Measurements from ENCODE around the gene OR9A4. TPM values are rescaled to one million over a fixed set of nuclear protein-coding genes. Genes with fewer than 3 reads are reported as not detected.

OR9A4 gene
- total RNA-seq, 4 donors from 2014 or later = 0.21 to 0.49 TPM; not detected in 2

DNA sequence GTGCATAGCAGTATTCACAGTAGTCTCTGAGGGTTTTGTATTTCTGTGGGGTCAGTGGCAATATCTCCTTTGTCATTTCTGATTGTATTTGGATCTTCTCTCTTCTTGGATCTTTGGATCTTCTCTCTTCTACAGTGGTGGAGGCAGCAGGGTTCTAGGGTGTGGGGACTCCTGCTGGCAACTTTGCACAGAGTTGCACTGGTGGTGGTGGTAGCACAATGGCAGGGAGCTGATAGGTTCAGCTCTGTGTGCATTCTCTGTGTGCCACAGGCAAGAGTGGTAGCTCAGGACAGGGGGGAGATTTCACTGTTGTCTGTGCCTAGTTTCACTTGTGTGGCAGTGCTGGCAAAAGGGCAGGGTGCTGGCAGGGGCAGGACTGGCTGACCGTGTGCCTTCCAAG is 39.8 kb upstream of the OR9A4 start:
- H3K4me3 ChIP-seq = no peak overlapping the region
- H3K4me1 ChIP-seq = no peaks in the 10 kb centered on the region
- H3K27ac ChIP-seq = no peak overlapping the region
- no peaks in the 10 kb centered on the region for H3K36me3 ChIP-seq
- no peak for DNase-seq
- TF ChIP-seq, protein P1, sequence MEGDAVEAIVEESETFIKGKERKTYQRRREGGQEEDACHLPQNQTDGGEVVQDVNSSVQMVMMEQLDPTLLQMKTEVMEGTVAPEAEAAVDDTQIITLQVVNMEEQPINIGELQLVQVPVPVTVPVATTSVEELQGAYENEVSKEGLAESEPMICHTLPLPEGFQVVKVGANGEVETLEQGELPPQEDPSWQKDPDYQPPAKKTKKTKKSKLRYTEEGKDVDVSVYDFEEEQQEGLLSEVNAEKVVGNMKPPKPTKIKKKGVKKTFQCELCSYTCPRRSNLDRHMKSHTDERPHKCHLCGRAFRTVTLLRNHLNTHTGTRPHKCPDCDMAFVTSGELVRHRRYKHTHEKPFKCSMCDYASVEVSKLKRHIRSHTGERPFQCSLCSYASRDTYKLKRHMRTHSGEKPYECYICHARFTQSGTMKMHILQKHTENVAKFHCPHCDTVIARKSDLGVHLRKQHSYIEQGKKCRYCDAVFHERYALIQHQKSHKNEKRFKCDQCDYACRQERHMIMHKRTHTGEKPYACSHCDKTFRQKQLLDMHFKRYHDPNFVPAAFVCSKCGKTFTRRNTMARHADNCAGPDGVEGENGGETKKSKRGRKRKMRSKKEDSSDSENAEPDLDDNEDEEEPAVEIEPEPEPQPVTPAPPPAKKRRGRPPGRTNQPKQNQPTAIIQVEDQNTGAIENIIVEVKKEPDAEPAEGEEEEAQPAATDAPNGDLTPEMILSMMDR (IDR thresholded peaks at IDR 0.05) = no peak
- no peak for TF ChIP-seq POLR2A (IDR thresholded peaks at IDR 0.05)
- intact Hi-C loops (cut with DNase I; ENCODE audit: low total_unique reads) = no loop called here
- H3K9me3 ChIP-seq = no peaks in the 10 kb centered on the region
- no peaks in the 10 kb centered on the region for H3K27me3 ChIP-seq

DNA sequence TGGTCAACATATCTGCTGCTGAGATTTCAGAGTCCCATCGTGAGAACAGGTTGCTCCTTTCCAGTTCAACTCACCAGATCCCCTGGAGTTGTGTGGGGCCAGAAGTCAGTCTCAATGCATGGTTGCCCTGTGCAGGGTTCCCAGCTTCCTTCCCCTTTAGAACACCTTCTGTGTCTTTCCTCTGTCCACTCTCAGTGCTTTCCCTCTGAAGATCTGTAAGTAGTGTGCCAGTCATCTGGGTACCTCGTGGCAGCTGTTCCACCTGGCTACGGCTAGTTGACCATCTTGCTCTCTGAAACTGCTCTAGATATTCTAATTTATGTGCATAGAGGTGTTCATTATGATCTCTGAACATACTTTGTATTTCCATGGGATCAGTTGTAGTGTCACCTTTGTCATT is 38.8 kb upstream of the OR9A4 start:
- no peak for DNase-seq
- Histone ChIP-seq H3K4me3 (no peak overlapping the region), H3K27ac (no peak overlapping the region), H3K27me3 (no peaks in the 10 kb centered on the region), H3K36me3 (no peaks in the 10 kb centered on the region), H3K9me3 (no peaks in the 10 kb centered on the region), H3K4me1 (no peaks in the 10 kb centered on the region)
- intact Hi-C loops (cut with DNase I; ENCODE audit: low total_unique reads) = no loop called here
- TF ChIP-seq POLR2A (IDR thresholded peaks at IDR 0.05) = no peak
- TF ChIP-seq, protein P1 (IDR thresholded peaks at IDR 0.05) = no peak

DNA sequence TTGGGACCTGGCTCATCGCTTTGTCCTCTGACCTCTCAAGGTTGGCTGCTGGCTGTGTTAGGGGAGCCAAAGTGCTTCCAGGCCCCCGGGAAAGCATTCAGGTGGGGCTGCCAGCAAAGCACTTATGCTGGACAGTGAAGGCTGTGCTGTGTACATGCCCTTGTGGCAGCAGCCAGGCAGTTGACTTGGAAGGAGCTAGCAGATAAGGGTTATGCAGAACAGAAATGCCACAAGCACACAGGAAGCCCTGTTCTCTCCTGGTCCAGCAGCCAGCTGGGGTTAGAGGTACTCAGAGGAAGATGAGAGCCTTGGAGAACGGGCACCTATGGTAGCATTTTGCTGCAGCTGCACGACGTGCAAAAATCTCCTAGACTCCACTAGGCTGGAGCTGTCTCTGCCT is 35.2 kb upstream of the OR9A4 start:
- Histone ChIP-seq H3K9me3 (peaks cover 0 to 6% of the 10 kb centered on the region in 2 donors), H3K4me1 (no peaks in the 10 kb centered on the region), H3K4me3 (no peak overlapping the region), H3K27ac (no peak overlapping the region), H3K36me3 (no peaks in the 10 kb centered on the region), H3K27me3 (no peaks in the 10 kb centered on the region)
- DNase-seq = no peak
- intact Hi-C loops (cut with DNase I; ENCODE audit: low total_unique reads) = no loop called here
- TF ChIP-seq POLR2A (IDR thresholded peaks at IDR 0.05) = no peak
- TF ChIP-seq, protein P1 (IDR thresholded peaks at IDR 0.05) = no peak

DNA sequence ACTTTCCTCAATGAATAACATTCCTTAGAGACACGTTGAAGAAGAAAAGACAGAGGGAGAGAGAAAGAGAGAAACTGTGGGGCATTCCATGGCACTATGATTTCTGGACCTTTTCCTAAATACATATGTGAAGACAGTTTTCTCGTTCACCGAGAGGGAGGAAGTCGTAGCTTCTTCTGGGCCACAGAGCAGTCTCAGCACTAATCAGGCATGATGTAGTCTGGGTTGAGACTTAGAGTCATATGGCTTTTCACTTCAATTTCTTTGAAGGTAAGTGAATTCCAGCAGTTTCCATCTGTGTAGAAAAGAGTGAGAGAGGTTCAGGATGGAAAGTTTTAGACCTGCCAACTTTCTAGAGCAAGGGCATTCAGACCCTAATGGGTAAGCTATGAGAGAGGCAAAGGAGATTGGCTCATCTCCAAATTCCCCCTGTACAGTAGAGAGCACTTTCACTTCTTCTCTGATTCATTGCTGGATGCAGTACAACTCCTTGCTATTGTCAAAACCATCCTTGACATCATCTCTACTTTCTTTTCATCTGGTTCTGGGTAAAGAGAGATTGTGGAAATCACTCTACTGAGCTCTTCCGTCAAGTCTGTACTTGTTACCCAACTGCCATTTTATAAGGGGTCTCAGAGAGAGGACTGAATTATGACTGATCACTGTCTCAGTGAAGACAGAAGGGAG is 31.5 kb upstream of the OR9A4 start:
- no peak for DNase-seq
- Histone ChIP-seq H3K27me3 (no peaks in the 10 kb centered on the region), H3K4me3 (no peak overlapping the region), H3K9me3 (peaks cover 0 to 6% of the 10 kb centered on the region in 2 donors), H3K36me3 (no peaks in the 10 kb centered on the region), H3K4me1 (no peaks in the 10 kb centered on the region), H3K27ac (no peak overlapping the region)
- intact Hi-C loops (cut with DNase I; ENCODE audit: low total_unique reads) = no loop called here
- TF ChIP-seq, protein P1 (IDR thresholded peaks at IDR 0.05) = no peak
- TF ChIP-seq POLR2A (IDR thresholded peaks at IDR 0.05) = no peak

DNA sequence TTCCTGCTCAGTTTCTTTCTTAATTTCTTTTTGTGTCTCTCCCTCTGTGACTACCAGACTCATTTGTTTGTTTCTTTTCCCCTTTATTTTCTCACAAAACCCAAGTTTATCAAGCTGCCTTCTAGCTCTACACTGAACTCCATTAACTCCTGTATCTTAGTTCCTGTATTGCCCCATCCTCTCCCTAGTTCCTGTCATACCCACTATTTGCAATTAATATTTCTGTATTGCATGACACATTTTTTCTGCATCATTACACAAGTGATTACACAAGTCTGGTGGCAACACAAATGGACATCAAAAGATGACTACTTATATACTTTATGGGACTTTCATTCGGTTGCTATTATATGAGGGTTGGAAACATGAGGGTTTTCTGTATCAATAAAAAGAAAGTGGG is 26.9 kb upstream of the OR9A4 start:
- no peaks in the 10 kb centered on the region for H3K4me1 ChIP-seq
- H3K27ac ChIP-seq = no peak overlapping the region
- DNase-seq = no peak
- intact Hi-C loops (cut with DNase I; ENCODE audit: low total_unique reads) = no loop called here
- no peak for TF ChIP-seq POLR2A (IDR thresholded peaks at IDR 0.05)
- TF ChIP-seq, protein P1 (IDR thresholded peaks at IDR 0.05) = no peak
- H3K4me3 ChIP-seq = no peak overlapping the region
- no peaks in the 10 kb centered on the region for H3K27me3 ChIP-seq
- peaks cover 0 to 2% of the 10 kb centered on the region in 2 donors for H3K9me3 ChIP-seq
- H3K36me3 ChIP-seq = no peaks in the 10 kb centered on the region

Measured in uterus (tissue), 4 donors.